Right ventricle myocardium superior (tissue), 1 donor: ENCODE results near the gene RUNX1. TPM values are rescaled to one million over a fixed set of nuclear protein-coding genes. Genes with fewer than 3 reads are reported as not detected.

Source experiments
- ATAC-seq: fragments of 200-7000 bp; cut with Tn5 transposase; one replicate; pipeline ENCODE4 v1.9.1; 2020; ENCODE audit warnings: mild to moderate bottlenecking; ENCODE audit not compliant: poor library complexity
- DNase-seq: peaks from one replicate; pipeline ENCODE4 v3.0.0-alpha.2; 2020
- intact Hi-C: fragments of 100-400 bp; cut with DNase I; formaldehyde crosslinking; loops from one replicate; pipeline ENCODE4 v1.11.2; 2022
- total RNA-seq: library from RNA; stranded (reverse); fragmentation: NEBNext Ultra II Directional; extraction: Animal tissue kit (Norgen Biotek cat#: 25700); gene quantifications from one replicate; pipeline ENCODE4 v1.2.1, GENCODE V29; 2021
- donor health status: DM: no; HTN: yes; CAD: no; lungs with severe emphysema.

The RUNX1 gene
- total RNA-seq, 1 donor from 2014 or later, result 1.5 TPM

GRCh38 chr21:34883491-34884271, 165.4 kb downstream of the RUNX1 start:
- intact Hi-C loops, result no loop called here
- DNase-seq, result no peak
- no peak for ATAC-seq

- intact Hi-C loops, result no loop called here
- DNase-seq, result no peak
- ATAC-seq, result peak; percentile 56
Observed at GRCh38 chr21:34882719-34883131, 166.4 kb downstream of the RUNX1 start.

DNA sequence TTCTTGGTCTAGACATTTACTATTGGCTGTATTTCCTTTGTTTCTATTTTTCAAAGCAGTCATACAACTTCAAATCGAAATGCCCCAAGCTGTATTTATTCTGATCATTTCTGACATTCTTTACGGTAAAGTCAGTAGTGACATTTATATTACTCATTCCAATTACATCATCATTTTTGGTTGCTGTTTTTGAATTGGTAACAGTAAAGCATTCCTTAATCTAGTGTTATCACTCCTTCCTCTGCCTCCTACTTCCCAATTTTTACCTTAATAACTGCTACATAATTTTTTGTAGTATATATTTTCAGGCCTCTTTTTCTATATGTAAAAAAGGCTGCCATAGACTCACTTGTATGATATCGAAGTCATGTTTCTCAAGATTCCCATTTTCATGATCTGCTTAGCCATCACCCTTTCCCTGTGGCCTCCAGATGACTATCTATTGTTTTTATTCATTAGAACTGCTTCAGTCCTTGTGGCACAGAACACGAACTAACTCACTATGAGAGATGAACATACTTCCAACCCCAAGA, 167.2 kb downstream of the RUNX1 start:
- DNase-seq, result no peak
- no peak for ATAC-seq
- intact Hi-C loops, result no loop called here

DNA sequence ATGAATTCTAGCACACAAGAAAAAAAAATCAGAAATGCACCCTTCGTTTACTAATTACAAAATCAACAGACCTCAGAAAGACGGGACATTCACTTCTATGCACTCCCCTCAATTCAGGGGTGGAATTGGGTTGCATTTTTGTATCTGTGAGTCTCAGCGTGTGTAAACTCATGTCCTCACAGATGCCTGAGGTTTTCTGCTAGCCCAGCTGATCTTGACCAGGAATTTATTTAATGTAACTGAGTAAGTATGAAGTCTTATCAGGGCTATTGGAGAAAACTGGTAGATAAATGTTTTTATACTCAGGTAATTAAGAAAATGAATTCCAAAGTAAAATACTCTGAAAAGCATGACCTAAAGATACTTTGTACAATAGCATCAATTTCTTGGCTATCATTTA, 167.7 kb downstream of the RUNX1 start:
- intact Hi-C loops, result no loop called here
- no peak for ATAC-seq

GRCh38 chr21:34880401-34880800, 168.7 kb downstream of the RUNX1 start:
- ATAC-seq (no peak), DNase-seq (no peak)
- intact Hi-C loops, result no loop called here

More for the DNA sequence above, 167.7 kb downstream of the RUNX1 start:
- no peak for DNase-seq

- intact Hi-C loops, result no loop called here
- DNase-seq (no peak), ATAC-seq (no peak)
Observed at GRCh38 chr21:34878940-34879339, 170.2 kb downstream of the RUNX1 start.

DNA sequence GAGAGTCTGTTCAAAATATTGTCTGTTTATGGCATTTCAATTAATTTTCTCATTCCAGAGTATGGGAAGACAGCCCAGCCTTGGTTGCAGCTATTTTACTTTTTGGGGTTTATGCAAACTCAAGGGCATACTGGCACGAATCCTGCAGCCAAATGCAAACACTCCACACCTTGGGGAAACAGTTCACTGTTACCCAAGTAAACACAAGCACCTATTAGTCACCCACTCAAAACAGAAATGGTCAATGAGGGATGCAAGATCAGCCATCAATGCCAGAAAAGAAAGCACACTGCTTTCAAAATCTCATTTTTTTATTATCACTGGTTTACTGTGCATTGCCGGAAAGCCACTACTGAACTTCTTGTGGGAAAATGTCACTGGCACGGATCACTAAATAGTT, 170.6 kb downstream of the RUNX1 start:
- DNase-seq (no peak), ATAC-seq (no peak)
- intact Hi-C loops, result no loop called here

DNA sequence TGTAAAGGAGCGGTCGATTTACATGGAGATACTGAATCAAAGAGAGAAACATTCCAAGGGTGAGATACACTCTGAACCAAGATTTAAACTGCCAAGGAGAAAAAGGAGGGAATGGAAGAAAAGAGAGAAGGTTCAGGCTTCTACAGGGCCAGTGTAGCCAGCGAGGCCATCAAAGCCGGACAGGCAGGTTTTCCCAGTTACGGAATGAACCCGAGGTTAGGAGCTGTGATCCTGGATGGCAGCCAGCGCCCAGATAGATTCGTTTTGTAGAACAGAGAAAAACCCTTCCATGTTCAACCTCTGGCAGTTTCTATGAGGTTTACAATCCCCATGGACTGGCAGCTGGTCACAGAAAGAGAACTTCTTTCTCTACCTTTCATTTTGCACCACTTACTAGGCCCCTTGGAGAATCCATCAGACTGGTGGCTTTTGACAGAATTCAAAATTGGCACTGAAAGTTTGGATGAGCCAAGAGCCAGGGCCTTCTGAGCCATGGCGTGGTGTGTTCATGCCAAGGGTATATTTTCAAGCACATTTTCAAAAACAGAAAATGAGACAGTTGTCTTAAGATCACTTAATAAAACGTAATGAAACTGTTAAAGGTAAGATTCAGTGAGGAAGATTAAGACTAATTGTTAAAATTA, 171.5 kb downstream of the RUNX1 start:
- ATAC-seq, result no peak
- DNase-seq, result no peak
- intact Hi-C loops, result no loop called here

DNA sequence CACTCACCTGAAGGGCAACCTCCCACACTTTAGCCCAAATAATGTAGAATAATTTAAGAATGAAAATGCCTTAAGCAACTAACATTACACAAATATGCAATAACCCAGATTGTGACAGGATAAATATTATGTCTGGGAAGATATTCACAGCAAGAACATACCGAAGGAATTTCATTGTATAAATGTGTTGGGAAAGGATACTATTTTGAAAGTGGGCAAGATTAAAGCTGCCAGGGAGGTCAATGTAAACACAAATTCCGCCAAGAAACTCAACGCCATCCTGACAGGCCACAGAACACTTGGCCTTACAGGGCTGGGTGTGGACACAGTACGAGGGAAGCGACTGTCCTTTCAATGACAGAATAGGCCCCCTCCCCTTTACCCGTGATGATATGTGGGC, 173.3 kb downstream of the RUNX1 start:
- intact Hi-C loops, result no loop called here
- ATAC-seq (no peak), DNase-seq (no peak)

GRCh38 chr21:34874684-34875513, 174.2 kb downstream of the RUNX1 start:
- ATAC-seq, result no peak

GRCh38 chr21:34871026-34871908, 177.8 kb downstream of the RUNX1 start:
- intact Hi-C loops, result no loop called here
- no peak for ATAC-seq
- no peak for DNase-seq

More at GRCh38 chr21:34874684-34875513, 174.2 kb downstream of the RUNX1 start:
- no peak for DNase-seq
- intact Hi-C loops, result no loop called here

DNA sequence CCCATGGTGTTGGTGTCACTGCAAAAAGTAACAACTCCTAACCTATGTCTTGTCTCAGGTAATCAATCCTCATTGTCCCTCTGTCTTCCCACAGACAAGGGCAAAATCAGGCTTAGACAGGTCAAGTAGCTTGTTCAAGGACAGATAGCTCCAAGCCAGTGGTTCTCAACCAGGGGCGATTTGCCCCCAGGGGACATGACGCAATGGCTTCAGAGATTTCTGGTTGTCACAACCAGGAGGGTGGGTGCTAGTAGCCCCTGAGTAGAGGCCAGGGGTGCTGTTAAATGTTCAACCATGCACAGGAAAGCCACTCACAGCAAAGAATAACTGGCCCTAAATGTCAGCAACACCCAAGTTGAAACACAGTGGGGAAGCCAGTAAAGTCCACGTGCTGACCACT, 178.9 kb downstream of the RUNX1 start:
- no peak for ATAC-seq
- intact Hi-C loops, result no loop called here
- DNase-seq, result no peak

DNA sequence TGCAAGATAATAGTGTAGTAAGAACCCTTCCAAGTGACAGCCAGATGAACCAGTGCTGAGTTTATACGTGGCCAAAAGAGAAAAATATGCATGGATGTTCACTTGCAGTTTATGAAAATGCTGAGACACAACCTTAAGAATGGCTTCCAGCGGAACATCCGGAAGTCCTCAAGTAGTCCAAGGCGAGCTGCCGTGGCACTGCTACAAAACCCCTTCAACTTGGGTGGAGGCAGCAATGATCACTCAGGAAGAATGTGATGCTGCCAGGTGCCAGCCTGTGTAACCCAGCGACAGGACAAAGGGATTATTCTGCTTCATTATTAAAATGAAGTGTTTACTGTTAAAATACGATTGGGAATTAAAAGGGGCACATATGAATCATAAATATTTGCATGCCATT, 179.6 kb downstream of the RUNX1 start:
- ATAC-seq (no peak), DNase-seq (no peak)
- intact Hi-C loops, result no loop called here

GRCh38 chr21:34867785-34868184, 181.3 kb downstream of the RUNX1 start:
- intact Hi-C loops, result no loop called here

DNA sequence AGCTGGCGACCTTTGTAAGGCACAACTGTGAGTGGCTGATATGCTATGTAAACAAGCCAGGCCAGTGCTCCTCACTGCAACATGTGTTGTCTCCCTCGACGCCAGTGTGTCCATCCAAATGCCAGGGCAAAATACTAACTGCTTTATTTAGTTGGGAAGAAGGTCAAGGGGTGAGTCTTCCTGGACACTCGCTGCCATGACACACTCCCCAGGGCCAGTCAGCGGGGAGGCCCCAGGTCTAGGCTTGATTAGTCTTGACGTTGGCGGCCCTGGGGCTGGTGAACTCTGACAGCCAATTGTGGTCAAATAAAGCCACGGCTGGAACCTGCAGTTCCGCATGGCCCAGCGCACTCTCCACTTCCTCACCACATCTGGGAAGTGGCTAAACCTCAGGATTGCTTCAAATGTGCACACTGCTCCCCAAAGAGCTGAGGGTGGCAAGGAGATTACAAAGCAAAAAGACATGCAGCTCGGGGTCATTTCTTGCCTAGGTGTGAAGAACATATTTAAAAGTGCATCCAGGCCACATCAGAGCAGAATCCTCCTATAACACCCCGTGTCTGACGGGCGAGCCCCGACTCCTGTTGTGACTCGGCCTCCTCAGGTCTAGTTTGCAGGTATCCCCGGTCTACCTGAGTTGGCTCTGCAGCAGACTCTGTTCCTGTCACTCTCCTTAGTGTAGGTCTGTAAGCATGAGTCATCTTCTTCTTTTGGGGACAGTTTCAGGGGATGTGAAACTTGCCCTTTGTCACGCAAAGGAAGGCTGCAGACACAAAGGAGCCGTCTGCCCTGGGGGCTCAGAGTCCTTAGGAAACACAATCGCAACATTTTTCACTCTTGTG, 183.5 kb downstream of the RUNX1 start:
- ATAC-seq (peak; percentile 69), DNase-seq (peak; percentile 79)
- intact Hi-C loops, result no loop called here

More at GRCh38 chr21:34867785-34868184, 181.3 kb downstream of the RUNX1 start:
- ATAC-seq, result no peak
- DNase-seq, result no peak

DNA sequence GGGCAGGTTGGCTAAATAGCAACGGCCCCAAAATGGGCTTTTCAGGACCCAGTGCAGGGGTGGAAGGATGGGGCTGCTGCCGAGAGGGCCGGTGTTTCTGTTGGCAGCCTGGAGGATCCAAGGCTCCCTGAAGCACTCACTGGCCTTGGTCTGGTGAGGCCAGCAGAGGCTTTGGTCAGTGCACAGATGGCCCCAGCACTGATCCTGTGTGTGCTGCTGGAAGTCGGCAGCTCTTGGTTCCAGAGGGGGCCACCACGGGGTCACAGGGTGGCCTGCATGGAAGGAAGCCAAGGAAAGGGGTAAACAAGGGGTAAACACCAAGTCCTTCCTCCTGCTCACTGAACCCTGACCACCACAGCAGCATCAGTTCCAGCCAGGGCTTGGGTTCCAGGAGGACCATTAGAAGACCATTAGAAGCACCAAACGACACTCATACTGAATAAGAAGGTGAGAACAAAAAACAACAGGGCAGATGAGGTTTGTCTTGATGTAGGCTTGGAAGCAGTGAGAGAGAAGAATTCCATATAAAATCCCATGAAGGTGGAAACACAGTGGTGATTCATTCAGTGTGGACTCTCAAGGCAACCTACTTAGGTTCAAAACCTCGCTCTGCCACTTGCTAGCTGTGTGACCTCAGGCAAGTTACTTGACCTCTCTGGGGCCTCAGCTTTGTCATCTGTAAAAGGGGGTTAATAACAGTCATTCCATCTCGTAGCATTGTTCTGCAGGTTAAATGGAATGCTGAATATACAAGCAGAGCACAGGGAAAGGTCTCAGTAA, 184.5 kb downstream of the RUNX1 start:
- ATAC-seq (no peak), DNase-seq (no peak)
- intact Hi-C loops, result no loop called here

- DNase-seq (no peak), ATAC-seq (no peak)
- intact Hi-C loops, result no loop called here
Observed at GRCh38 chr21:34862951-34863350, 186.2 kb downstream of the RUNX1 start.
